ENCODE results near the gene TSPAN18. TPM values are rescaled to one million over a fixed set of nuclear protein-coding genes. Genes with fewer than 3 reads are reported as not detected.

The TSPAN18 gene
- polyA plus RNA-seq, 1 of the 3 experiments (the other 2 are of a cell fraction) = 0.72 TPM

DNA sequence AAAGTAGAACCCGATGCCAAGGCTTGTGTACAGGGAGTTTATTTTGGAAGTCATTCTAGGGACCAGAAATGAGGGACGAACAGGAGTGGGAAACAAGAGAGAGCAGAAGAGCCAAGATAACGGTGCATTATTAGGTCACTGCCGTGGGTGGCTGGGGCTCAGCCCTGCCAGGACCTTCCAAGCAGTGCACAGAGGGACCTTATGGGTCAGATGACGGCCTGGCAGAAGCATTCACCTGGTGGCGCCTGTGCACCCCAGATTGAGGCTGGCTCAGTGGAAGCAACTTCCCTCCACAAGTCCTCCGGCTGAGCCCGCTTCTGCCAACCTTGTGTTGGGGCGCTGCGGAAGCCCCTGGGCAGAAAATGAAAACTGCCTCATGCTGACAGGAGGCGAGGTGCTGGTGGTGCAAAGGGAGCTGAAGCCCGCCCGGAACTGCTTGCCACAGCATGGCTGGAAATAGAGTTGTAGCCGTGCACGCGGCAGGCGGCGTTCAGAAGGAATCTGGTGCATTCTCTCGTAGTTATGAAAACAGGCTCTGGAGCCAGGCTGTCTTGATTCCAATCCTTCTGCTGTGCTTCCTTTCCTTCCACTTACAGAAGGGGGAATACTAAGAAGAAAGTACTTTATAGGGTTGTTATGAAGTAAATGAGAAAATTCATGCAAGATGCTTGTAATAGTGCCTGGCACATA lies 246.1 kb downstream of the TSPAN18 start:
- 63% methylated on average over 18 of the region's 19 CpGs for WGBS (ENCODE audit: low lambda C conversion rate)
- H3K4me1 ChIP-seq (ENCODE audit: control insufficient read depth in 1 of 2, insufficient read depth in 2 of 2, low read depth in 1 of 2, low read length in 1 of 2) = peaks cover 5 to 7% of the 10 kb centered on the region in 2 experiments; a peak in 2 of 4 replicates
- POLR2A ChIA-PET = no interaction called here
- no peak overlapping the region for H3K4me3 ChIP-seq (ENCODE audit: low read depth in 2 of 2, low read length in 1 of 2)
- H3K27me3 ChIP-seq (ENCODE audit: insufficient read depth) = no peaks in the 10 kb centered on the region
- no peak overlapping the region for H3K27ac ChIP-seq (ENCODE audit: low read depth in 2 of 2, low read length in 1 of 2)
- H3K36me3 ChIP-seq (replicated peaks in 1 of 2; ENCODE audit: control insufficient read depth in 1 of 2, insufficient read depth in 2 of 2, low read length in 1 of 2) = no peaks in the 10 kb centered on the region
- DNase-seq = no peak
- CTCF ChIA-PET = interaction anchor here (1.4 kb wide), 1 partner anchor 7 kb away, joined by 3 read pairs; no protein-coding TSS in a partner anchor
- no peak overlapping the region for H3K9ac ChIP-seq
- no peaks in the 10 kb centered on the region for H3F3A ChIP-seq (replicated peaks; ENCODE audit: insufficient read depth)
- H2AFZ ChIP-seq (ENCODE audit: low read depth) = no peak overlapping the region
- no peaks in the 10 kb centered on the region for H3K9me2 ChIP-seq
- no peaks in the 10 kb centered on the region for H4K20me1 ChIP-seq (ENCODE audit: insufficient read depth)
- TF ChIP-seq MXI1 (IDR thresholded peaks at IDR 0.05; ENCODE audit: low read depth, low read length) = no peak
- TF ChIP-seq, protein P1, sequence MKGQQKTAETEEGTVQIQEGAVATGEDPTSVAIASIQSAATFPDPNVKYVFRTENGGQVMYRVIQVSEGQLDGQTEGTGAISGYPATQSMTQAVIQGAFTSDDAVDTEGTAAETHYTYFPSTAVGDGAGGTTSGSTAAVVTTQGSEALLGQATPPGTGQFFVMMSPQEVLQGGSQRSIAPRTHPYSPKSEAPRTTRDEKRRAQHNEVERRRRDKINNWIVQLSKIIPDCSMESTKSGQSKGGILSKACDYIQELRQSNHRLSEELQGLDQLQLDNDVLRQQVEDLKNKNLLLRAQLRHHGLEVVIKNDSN (IDR thresholded peaks at IDR 0.05; ENCODE audit: borderline replicate concordance, low read depth) = no peak
- no peak for TF ChIP-seq SMC3 (IDR thresholded peaks at IDR 0.05; ENCODE audit: low read depth, low read length)
- TF ChIP-seq, protein P2, sequence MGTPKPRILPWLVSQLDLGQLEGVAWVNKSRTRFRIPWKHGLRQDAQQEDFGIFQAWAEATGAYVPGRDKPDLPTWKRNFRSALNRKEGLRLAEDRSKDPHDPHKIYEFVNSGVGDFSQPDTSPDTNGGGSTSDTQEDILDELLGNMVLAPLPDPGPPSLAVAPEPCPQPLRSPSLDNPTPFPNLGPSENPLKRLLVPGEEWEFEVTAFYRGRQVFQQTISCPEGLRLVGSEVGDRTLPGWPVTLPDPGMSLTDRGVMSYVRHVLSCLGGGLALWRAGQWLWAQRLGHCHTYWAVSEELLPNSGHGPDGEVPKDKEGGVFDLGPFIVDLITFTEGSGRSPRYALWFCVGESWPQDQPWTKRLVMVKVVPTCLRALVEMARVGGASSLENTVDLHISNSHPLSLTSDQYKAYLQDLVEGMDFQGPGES (IDR thresholded peaks at IDR 0.05; ENCODE audit: low read depth, low read length) = no peak
- TF ChIP-seq, protein P3, sequence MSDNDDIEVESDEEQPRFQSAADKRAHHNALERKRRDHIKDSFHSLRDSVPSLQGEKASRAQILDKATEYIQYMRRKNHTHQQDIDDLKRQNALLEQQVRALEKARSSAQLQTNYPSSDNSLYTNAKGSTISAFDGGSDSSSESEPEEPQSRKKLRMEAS (IDR thresholded peaks at IDR 0.05; ENCODE audit: low read depth) = no peak
- TF ChIP-seq, protein P4, sequence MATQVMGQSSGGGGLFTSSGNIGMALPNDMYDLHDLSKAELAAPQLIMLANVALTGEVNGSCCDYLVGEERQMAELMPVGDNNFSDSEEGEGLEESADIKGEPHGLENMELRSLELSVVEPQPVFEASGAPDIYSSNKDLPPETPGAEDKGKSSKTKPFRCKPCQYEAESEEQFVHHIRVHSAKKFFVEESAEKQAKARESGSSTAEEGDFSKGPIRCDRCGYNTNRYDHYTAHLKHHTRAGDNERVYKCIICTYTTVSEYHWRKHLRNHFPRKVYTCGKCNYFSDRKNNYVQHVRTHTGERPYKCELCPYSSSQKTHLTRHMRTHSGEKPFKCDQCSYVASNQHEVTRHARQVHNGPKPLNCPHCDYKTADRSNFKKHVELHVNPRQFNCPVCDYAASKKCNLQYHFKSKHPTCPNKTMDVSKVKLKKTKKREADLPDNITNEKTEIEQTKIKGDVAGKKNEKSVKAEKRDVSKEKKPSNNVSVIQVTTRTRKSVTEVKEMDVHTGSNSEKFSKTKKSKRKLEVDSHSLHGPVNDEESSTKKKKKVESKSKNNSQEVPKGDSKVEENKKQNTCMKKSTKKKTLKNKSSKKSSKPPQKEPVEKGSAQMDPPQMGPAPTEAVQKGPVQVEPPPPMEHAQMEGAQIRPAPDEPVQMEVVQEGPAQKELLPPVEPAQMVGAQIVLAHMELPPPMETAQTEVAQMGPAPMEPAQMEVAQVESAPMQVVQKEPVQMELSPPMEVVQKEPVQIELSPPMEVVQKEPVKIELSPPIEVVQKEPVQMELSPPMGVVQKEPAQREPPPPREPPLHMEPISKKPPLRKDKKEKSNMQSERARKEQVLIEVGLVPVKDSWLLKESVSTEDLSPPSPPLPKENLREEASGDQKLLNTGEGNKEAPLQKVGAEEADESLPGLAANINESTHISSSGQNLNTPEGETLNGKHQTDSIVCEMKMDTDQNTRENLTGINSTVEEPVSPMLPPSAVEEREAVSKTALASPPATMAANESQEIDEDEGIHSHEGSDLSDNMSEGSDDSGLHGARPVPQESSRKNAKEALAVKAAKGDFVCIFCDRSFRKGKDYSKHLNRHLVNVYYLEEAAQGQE (IDR thresholded peaks at IDR 0.05; ENCODE audit: low read depth, low read length) = no peak
- TF ChIP-seq, protein P5, sequence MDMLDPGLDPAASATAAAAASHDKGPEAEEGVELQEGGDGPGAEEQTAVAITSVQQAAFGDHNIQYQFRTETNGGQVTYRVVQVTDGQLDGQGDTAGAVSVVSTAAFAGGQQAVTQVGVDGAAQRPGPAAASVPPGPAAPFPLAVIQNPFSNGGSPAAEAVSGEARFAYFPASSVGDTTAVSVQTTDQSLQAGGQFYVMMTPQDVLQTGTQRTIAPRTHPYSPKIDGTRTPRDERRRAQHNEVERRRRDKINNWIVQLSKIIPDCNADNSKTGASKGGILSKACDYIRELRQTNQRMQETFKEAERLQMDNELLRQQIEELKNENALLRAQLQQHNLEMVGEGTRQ (IDR thresholded peaks at IDR 0.05; ENCODE audit: borderline replicate concordance, low read depth, low read length) = no peak
- TF ChIP-seq FOXM1 (IDR thresholded peaks at IDR 0.05; ENCODE audit: low read depth) = no peak
- no peak for TF ChIP-seq RXRA (IDR thresholded peaks at IDR 0.05; ENCODE audit: borderline replicate concordance, low read depth)
- TF ChIP-seq EP300 (IDR thresholded peaks at IDR 0.05; ENCODE audit: borderline replicate concordance in 1 of 2, low read depth in 1 of 2, low read length in 1 of 2) = no peak
- TF ChIP-seq FOXJ3 (CRISPR knock-in tag; IDR thresholded peaks at IDR 0.05) = no peak
- TF ChIP-seq, protein P6, sequence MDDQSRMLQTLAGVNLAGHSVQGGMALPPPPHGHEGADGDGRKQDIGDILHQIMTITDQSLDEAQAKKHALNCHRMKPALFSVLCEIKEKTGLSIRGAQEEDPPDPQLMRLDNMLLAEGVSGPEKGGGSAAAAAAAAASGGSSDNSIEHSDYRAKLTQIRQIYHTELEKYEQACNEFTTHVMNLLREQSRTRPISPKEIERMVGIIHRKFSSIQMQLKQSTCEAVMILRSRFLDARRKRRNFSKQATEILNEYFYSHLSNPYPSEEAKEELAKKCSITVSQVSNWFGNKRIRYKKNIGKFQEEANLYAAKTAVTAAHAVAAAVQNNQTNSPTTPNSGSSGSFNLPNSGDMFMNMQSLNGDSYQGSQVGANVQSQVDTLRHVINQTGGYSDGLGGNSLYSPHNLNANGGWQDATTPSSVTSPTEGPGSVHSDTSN (IDR thresholded peaks at IDR 0.05) = no peak
- TF ChIP-seq SIN3A (IDR thresholded peaks at IDR 0.05; ENCODE audit: borderline replicate concordance, low read depth, low read length) = no peak
- no peak for TF ChIP-seq RAD21 (IDR thresholded peaks at IDR 0.05; ENCODE audit: low read length)
- TF ChIP-seq RCOR1 (IDR thresholded peaks at IDR 0.05; ENCODE audit: low read length) = no peak
- H3K79me2 ChIP-seq (ENCODE audit: insufficient read depth) = no peaks in the 10 kb centered on the region
- H3K9me3 ChIP-seq = no peaks in the 10 kb centered on the region
- H3K4me2 ChIP-seq = no peak overlapping the region
